B cell (primary cell): Measurements from ENCODE around the gene RIOK1. TPM values are rescaled to one million over a fixed set of nuclear protein-coding genes. Genes with fewer than 3 reads are reported as not detected.
A peak's percentile ranks its signal among the peaks of the same experiment; 100 is the strongest.
"Not testable (repeated sequence)": the region's sequence is repeated elsewhere in the genome, so short reads cannot be mapped to it uniquely, and the experiment has no call there.

Source experiments
- ATAC-seq: fragments of 200-7000 bp; cut with Tn5 transposase; one replicate; pipeline ENCODE4 v1.10.0; 2021; ENCODE audit warnings: low read depth, mild to moderate bottlenecking, moderate number of reproducible peaks, moderate library complexity
- CTCF ChIA-PET: fragments of 350-600 bp; sonication (Branson Sonifier 250); formaldehyde crosslinking; loops from one replicate; lab custom pipeline; 2021; ENCODE audit warnings: antibody characterized with exemption, inconsistent platforms; lab: Charles Lee
- POLR2A ChIA-PET: fragments of 350-600 bp; sonication (Branson Sonifier 250); formaldehyde crosslinking; loops from one replicate; lab custom pipeline; 2021; ENCODE audit warnings: antibody characterized with exemption; lab: Charles Lee
- DNase-seq: peaks from one replicate; pipeline ENCODE4 v3.0.0; 2013
- H2AFZ ChIP-seq: 2 replicates; pipeline ENCODE4 v1.6.1; 2012; ENCODE audit warnings: mild to moderate bottlenecking, low read depth, low read length; ENCODE audit not compliant: insufficient read depth, poor library complexity, severe bottlenecking
- H3K27ac ChIP-seq, 2 donors: 1 replicate in 1 of 2; 2 replicates in 1 of 2; pipeline ENCODE4 v1.5.1; 2012 to 2013; ENCODE audit warnings: low read length in 2 of 2, mild to moderate bottlenecking in 2 of 2, moderate library complexity in 1 of 2
- H3K27me3 ChIP-seq, 4 experiments: fragments of 200-600 bp in 1 of 4; sonication (generic) in 1 of 4; replicated peaks in 1 of 4; 1 replicate in 2 of 4; 2 replicates in 2 of 4; pipeline versions ENCODE4 v1.6.1 to v1.7.0; 2013 to 2016; ENCODE audit warnings: low read length in 3 of 4, mild to moderate bottlenecking in 2 of 4, mixed read lengths in 1 of 4, moderate library complexity in 1 of 4; ENCODE audit not compliant: insufficient read depth in 4 of 4, control insufficient read depth in 3 of 4; ENCODE audit errors: control extremely low read depth in 1 of 4
- H3K36me3 ChIP-seq, 2 experiments: replicated peaks in 1 of 2; 1 replicate in 1 of 2; 2 replicates in 1 of 2; pipeline versions ENCODE4 v1.6.1 to v1.7.1; 2013; ENCODE audit warnings: low read length in 1 of 2; ENCODE audit not compliant: insufficient read depth in 2 of 2, control insufficient read depth in 1 of 2; ENCODE audit errors: control extremely low read depth in 1 of 2, extremely low read depth in 1 of 2
- H3K4me1 ChIP-seq, 2 donors: fragments of 200-600 bp in 1 of 2; sonication (generic) in 1 of 2; 1 replicate in 1 of 2; 2 replicates in 1 of 2; pipeline versions ENCODE4 v1.5.1 to v1.6.1; 2013 to 2017; ENCODE audit warnings: low read length in 2 of 2; ENCODE audit not compliant: control insufficient read depth in 2 of 2, insufficient read depth in 2 of 2
- H3K4me2 ChIP-seq: replicated peaks from 2 replicates; pipeline ENCODE3; 2012; ENCODE audit warnings: mild to moderate bottlenecking, low read depth, low read length; ENCODE audit not compliant: poor library complexity, severe bottlenecking
- H3K4me3 ChIP-seq, 5 experiments: fragments of 200-600 bp in 1 of 5; sonication (generic) in 1 of 5; 1 replicate in 3 of 5; 2 replicates in 2 of 5; pipeline versions ENCODE4 v1.5.1 to v1.7.0; 2011 to 2016; ENCODE audit warnings: low read length in 4 of 5, mild to moderate bottlenecking in 4 of 5, low read depth in 2 of 5, control low read depth in 1 of 5, moderate library complexity in 1 of 5; ENCODE audit not compliant: insufficient read depth in 1 of 5; ENCODE audit errors: control extremely low read depth in 1 of 5, extremely low read depth in 1 of 5
- H3K79me2 ChIP-seq: fragments of 200-600 bp; sonication (generic); one replicate; pipeline ENCODE4 v1.6.0; 2016; ENCODE audit warnings: low read length; ENCODE audit not compliant: control insufficient read depth, insufficient read depth
- H3K9ac ChIP-seq: fragments of 200-600 bp; sonication (generic); 2 replicates; pipeline ENCODE4 v1.6.1; 2017; ENCODE audit warnings: mild to moderate bottlenecking, low read length, moderate library complexity
- H3K9me3 ChIP-seq, 3 donors: one replicate each; pipeline versions ENCODE4 v1.6.1 to v1.7.1; 2013; ENCODE audit warnings: low read length in 2 of 3; ENCODE audit not compliant: control insufficient read depth in 2 of 3, insufficient read depth in 1 of 3; ENCODE audit errors: control extremely low read depth in 1 of 3
- H4K20me1 ChIP-seq: 2 replicates; pipeline ENCODE4 v1.6.0; 2012; ENCODE audit warnings: mild to moderate bottlenecking, low read length; ENCODE audit not compliant: insufficient read depth, control insufficient read depth, poor library complexity, severe bottlenecking
- H3K27ac Mint-ChIP-seq: one replicate; pipeline ENCODE4 v1.8.0; 2021; ENCODE audit warnings: mixed read lengths
- H3K27me3 Mint-ChIP-seq: one replicate; pipeline ENCODE4 v1.8.0; 2021; ENCODE audit warnings: mixed read lengths
- H3K4me1 Mint-ChIP-seq: one replicate; pipeline ENCODE4 v1.8.0; 2021; ENCODE audit warnings: mixed read lengths
- H3K4me3 Mint-ChIP-seq: one replicate; pipeline ENCODE4 v1.8.0; 2021; ENCODE audit warnings: mixed read lengths
- H3K9me3 Mint-ChIP-seq: one replicate; pipeline ENCODE4 v1.8.0; 2022; ENCODE audit warnings: mixed read lengths; ENCODE audit not compliant: insufficient read depth
- EZH2 ChIP-seq: IDR thresholded peaks from 2 replicates; pipeline ENCODE4 v1.6.1; 2012; ENCODE audit warnings: borderline replicate concordance, low read depth, mild to moderate bottlenecking, moderate library complexity, low read length; ENCODE audit not compliant: insufficient read depth, poor library complexity, severe bottlenecking
- WGBS: methylation state at CpG from one replicate; pipeline ENCODE4 v1.1.5; 2013; ENCODE audit warnings: missing lambda C conversion rate; ENCODE audit not compliant: insufficient coverage; 5-methylcytosine and 5-hydroxymethylcytosine counted together
- intact Hi-C: fragments of 100-400 bp; cut with micrococcal nuclease; formaldehyde crosslinking; loops from one replicate; pipeline ENCODE4 v1.10.0; 2022
- polyA plus RNA-seq: library from polyadenylated mRNA; depleted of rRNA; stranded (reverse); fragments of >200 nt; gene quantifications from 2 replicates; pipeline ENCODE4 v1.2.3, GENCODE V29; 2012
- total RNA-seq, 2 donors: library from RNA; stranded (reverse); fragments of 120-200 nt in 1 of 2; gene quantifications; 1 replicate in 1 of 2; 2 replicates in 1 of 2; pipeline versions ENCODE4 v1.2.3 to v1.2.4, GENCODE V29; 2013 to 2022
- TF ChIP-seq, protein P1 (sequence below): fragments of 200-600 bp; IDR thresholded peaks from one replicate; pipeline ENCODE4 v1.8.0; 2022; ENCODE audit warnings: antibody characterized with exemption, mild to moderate bottlenecking

RIOK1 gene
- total and polyA plus RNA-seq, 2 donors (not counting 1 experiment from before 2014, with no cell fraction given): 13.9 to 25.9 TPM

DNA sequence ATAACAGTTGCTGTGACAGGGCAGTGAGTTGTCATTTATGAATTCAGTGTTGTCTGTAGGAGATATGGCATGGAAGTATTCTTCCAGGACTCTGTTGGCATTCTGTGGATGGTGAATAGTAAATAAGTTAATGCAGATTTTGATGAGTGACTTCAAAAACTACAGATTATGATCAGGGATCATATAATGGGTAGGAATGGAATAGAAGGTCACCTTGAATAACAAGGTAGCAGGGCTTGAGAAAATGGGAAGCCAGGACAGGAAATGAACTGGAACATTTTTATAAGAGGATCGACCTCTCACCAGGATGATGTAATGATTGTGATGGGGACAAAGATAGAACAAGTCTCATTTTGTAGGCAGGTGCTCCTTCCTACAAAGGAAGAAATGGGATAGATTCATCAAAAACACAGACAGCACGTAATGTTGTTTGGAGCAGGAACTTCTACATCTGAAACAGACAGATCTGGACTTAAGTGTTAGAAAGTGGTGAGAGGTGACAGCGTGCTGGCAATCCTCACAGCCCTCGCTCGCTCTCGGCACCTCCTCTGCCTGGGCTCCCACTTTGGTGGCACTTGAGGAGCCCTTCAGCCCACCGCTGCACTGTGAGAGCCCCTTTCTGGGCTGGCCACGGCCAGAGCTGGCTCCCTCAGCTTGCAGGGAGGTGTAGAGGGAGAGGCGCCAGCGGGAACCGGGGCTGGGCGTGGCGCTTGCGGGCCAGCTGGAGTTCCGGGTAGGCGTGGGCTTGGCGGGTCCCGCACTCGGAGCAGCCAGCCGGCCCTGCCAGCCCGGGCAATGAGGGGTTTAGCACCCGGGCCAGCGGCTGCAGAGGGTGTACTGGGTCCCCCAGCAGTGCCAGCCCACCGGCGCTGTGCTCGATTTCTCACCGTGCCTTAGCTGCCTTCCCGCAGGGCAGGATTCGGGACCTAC is 45.8 kb upstream of the RIOK1 start:
- H2AFZ ChIP-seq: no peak overlapping the region
- DNase-seq (no peak), ATAC-seq (no peak)
- Mint-ChIP-seq H3K9me3 (no peaks in the 10 kb centered on the region), H3K4me3 (peak overlapping the region; percentile 30), H3K4me1 (no peaks in the 10 kb centered on the region), H3K27me3 (peaks cover 42% of the 10 kb centered on the region), H3K27ac (no peak overlapping the region)
- H3K4me1 ChIP-seq: no peaks in the 10 kb centered on the region
- H3K4me3 ChIP-seq: peak overlapping the region in 1 of 5 experiments; percentile 25
- H3K36me3 ChIP-seq: no peaks in the 10 kb centered on the region
- TF ChIP-seq EZH2: no peak
- TF ChIP-seq, protein P1, sequence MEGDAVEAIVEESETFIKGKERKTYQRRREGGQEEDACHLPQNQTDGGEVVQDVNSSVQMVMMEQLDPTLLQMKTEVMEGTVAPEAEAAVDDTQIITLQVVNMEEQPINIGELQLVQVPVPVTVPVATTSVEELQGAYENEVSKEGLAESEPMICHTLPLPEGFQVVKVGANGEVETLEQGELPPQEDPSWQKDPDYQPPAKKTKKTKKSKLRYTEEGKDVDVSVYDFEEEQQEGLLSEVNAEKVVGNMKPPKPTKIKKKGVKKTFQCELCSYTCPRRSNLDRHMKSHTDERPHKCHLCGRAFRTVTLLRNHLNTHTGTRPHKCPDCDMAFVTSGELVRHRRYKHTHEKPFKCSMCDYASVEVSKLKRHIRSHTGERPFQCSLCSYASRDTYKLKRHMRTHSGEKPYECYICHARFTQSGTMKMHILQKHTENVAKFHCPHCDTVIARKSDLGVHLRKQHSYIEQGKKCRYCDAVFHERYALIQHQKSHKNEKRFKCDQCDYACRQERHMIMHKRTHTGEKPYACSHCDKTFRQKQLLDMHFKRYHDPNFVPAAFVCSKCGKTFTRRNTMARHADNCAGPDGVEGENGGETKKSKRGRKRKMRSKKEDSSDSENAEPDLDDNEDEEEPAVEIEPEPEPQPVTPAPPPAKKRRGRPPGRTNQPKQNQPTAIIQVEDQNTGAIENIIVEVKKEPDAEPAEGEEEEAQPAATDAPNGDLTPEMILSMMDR: no peak
- H3K9ac ChIP-seq: no peak overlapping the region
- H3K9me3 ChIP-seq: peaks cover 0 to 12% (median 0%) of the 10 kb centered on the region in 3 donors
- H3K79me2 ChIP-seq: no peaks in the 10 kb centered on the region
- POLR2A ChIA-PET: no interaction called here
- no peak overlapping the region for H3K4me2 ChIP-seq
- no peaks in the 10 kb centered on the region for H4K20me1 ChIP-seq
- intact Hi-C loops: no loop called here
- no peak overlapping the region for H3K27ac ChIP-seq
- WGBS: 92% methylated on average over 29 of the region's 29 CpGs
- peaks cover 0 to 11% (median 0%) of the 10 kb centered on the region in 4 experiments for H3K27me3 ChIP-seq
- CTCF ChIA-PET: no interaction called here

DNA sequence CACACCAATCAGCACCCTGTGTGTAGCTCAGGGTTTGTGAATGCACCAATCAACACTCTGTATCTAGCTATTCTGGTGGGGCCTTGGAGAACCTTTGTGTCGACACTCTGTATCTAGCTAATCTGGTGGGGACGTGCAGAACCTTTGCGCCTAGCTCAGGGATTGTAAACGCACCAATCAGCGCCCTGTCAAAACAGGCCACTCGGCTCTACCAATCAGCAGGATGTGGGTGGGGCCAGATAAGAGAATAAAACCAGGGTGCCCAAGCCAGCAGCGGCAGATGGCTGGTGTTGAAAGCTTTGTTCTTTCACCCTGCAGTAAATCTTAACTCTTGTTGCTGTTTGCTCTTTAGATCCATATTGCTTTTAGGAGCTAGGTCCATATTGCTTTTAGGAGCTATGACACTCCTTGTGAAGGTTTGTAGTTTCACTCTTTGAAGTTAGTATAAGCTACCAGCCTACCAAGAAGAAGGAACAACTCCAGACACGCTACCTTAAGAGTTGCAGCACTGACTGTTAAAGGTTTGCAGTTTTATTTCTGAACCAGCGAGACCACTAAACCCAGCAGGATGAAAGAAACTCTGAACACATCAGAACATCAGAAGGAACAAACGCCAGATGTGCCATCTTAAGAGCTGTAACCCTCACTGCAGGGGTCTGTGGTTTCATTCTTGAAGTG is 44.7 kb upstream of the RIOK1 start:
- CTCF ChIA-PET, H3K27ac Mint-ChIP-seq, intact Hi-C loops, H3K9me3 Mint-ChIP-seq, H3K4me3 Mint-ChIP-seq, H3K27ac ChIP-seq, H3K9ac ChIP-seq, H4K20me1 ChIP-seq, H3K4me2 ChIP-seq, H3K79me2 ChIP-seq, H3K4me3 ChIP-seq, H3K36me3 ChIP-seq, DNase-seq, H2AFZ ChIP-seq, ATAC-seq, H3K4me1 Mint-ChIP-seq, H3K4me1 ChIP-seq, POLR2A ChIA-PET: not testable (repeated sequence)
- H3K9me3 ChIP-seq: peaks cover 0 to 12% (median 0%) of the 10 kb centered on the region in 3 donors
- H3K27me3 ChIP-seq: peaks cover 0 to 11% (median 1%) of the 10 kb centered on the region in 4 experiments
- peaks cover 39% of the 10 kb centered on the region for H3K27me3 Mint-ChIP-seq
- 67% methylated on average over 6 of the region's 10 CpGs for WGBS

DNA sequence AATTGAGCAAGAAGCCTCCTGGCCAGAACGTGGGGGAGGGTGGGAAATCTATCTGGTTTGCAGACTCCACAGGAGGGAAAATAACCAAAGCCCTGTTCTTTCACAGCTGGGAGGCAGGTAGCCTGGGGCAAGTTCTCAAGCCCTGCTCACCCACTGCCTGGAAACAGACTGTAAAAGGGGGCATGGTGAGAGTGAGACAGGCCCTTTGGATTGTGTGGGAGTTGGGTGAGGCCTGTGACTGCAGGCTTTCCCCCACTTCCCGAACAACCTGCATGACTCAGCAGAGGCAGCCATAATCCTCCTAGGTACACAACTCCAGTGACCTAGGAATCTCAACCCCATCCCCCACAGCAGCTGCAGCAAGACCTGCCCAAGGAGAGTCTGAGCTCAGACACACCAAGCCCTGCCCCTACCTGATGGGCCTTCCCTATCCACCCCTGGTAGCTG is 42.0 kb upstream of the RIOK1 start:
- CTCF ChIA-PET, H3K4me2 ChIP-seq, intact Hi-C loops, H3K79me2 ChIP-seq, H3K36me3 ChIP-seq, H3K27me3 ChIP-seq, POLR2A ChIA-PET, H3K27ac ChIP-seq, H3K9me3 Mint-ChIP-seq, H2AFZ ChIP-seq, DNase-seq, H3K4me3 Mint-ChIP-seq, ATAC-seq, H3K9ac ChIP-seq, H3K4me1 ChIP-seq, H3K4me1 Mint-ChIP-seq, H3K4me3 ChIP-seq, H4K20me1 ChIP-seq, H3K9me3 ChIP-seq, H3K27ac Mint-ChIP-seq: not testable (repeated sequence)
- peaks cover 35% of the 10 kb centered on the region for H3K27me3 Mint-ChIP-seq
- WGBS: 67% methylated on average over 1 of the region's 2 CpGs
